Measurements from ENCODE around the gene GATAD1.

GRCh38 chr7:92508946-92509345 lies 61.7 kb downstream of the GATAD1 start:
- no peak for TF ChIP-seq YY1 (IDR thresholded peaks at IDR 0.05; ENCODE audit: insufficient read depth, insufficient read length)
- TF ChIP-seq SUZ12 (IDR thresholded peaks at IDR 0.05; ENCODE audit: extremely low read depth, insufficient read depth, insufficient read length): no peak

Measured in NT2/D1 (cell line).